Uterus (tissue), 2 donors: ENCODE measurements around the gene PCDHA8.

Experiments used
- CTCF ChIP-seq, 4 experiments: fragments of 200-600 bp in 2 of 4; fragments of 450-650 bp in 2 of 4; sonication (generic) in 2 of 4; IDR thresholded peaks; one replicate each; pipeline ENCODE4 v1.5.1; 2016 to 2019; ENCODE audit warnings: antibody characterized with exemption in 4 of 4, mild to moderate bottlenecking in 2 of 4, moderate library complexity in 1 of 4
- POLR2A ChIP-seq, 2 donors: fragments of 450-650 bp; IDR thresholded peaks; one replicate each; pipeline ENCODE4 v1.6.1; 2016; ENCODE audit warnings: antibody characterized with exemption in 2 of 2, mild to moderate bottlenecking in 1 of 2, moderate library complexity in 1 of 2

GRCh38 chr5:140835622-140836510 lies 5.1 kb upstream of the PCDHA8 start:
- TF ChIP-seq CTCF (IDR thresholded peaks at IDR 0.05) (no peak), POLR2A (IDR thresholded peaks at IDR 0.05) (no peak)
